D341Med (cell line): Measurements from ENCODE around the gene RRP36.

Source experiments
- DNase-seq: peaks from one replicate; pipeline ENCODE4 v3.0.0; 2012; ENCODE audit warnings: low spot score

Gene RRP36

GRCh38 chr6:43007126-43007525 is 14.3 kb upstream of the RRP36 start:
- no peak for DNase-seq

GRCh38 chr6:43009124-43009523 is 12.3 kb upstream of the RRP36 start:
- DNase-seq = peak; percentile 71

- DNase-seq = no peak
These were observed 10.2 kb upstream of the RRP36 start for GRCh38 chr6:43011207-43011606.

- DNase-seq = no peak
These were observed 9.1 kb upstream of the RRP36 start for GRCh38 chr6:43012364-43012763.

- DNase-seq = no peak
These were observed 8.2 kb upstream of the RRP36 start for GRCh38 chr6:43013097-43013842.

- DNase-seq = peak; percentile 97
These were observed 7.5 kb upstream of the RRP36 start, which contains the start of the genes KLHDC3 and MEA1 for GRCh38 chr6:43013843-43014433. TSS of gene KLHDC3 (plus strand) at chr6:43014249. CDS start at chr6:43017193, 2,944 bp downstream. TSS of gene MEA1 (minus strand) at chr6:43013946. CDS start at chr6:43013813, 133 bp downstream.

GRCh38 chr6:43014434-43014909 is 7.0 kb upstream of the RRP36 start:
- no peak for DNase-seq

- DNase-seq = no peak
These were observed 5.1 kb upstream of the RRP36 start for GRCh38 chr6:43016176-43016942.

GRCh38 chr6:43016943-43017334 is 4.5 kb upstream of the RRP36 start:
- DNase-seq = no peak

- no peak for DNase-seq
These were observed 2.3 kb upstream of the RRP36 start for GRCh38 chr6:43019152-43019551.

- DNase-seq = no peak
These were observed 1.2 kb upstream of the RRP36 start for GRCh38 chr6:43020052-43020705.

- DNase-seq = no peak
These were observed 576 bp upstream of the RRP36 start for GRCh38 chr6:43020847-43021246.

GRCh38 chr6:43024436-43024835 is 3.0 kb downstream of the RRP36 start:
- DNase-seq = no peak

- DNase-seq = no peak
These were observed 4.9 kb downstream of the RRP36 start for GRCh38 chr6:43026365-43026764.

GRCh38 chr6:43029120-43029519 is 7.7 kb downstream of the RRP36 start:
- DNase-seq = no peak

- DNase-seq = no peak
These were observed 10.9 kb downstream of the RRP36 start for GRCh38 chr6:43032326-43032725.

GRCh38 chr6:43033496-43034189 is 12.2 kb downstream of the RRP36 start:
- DNase-seq = no peak

GRCh38 chr6:43034190-43034525 is 12.7 kb downstream of the RRP36 start:
- DNase-seq = no peak

GRCh38 chr6:43035495-43036194 is 14.2 kb downstream of the RRP36 start:
- DNase-seq = no peak

GRCh38 chr6:43036712-43037111 is 15.3 kb downstream of the RRP36 start:
- no peak for DNase-seq

GRCh38 chr6:43037197-43037596 is 15.8 kb downstream of the RRP36 start:
- peak; percentile 22 for DNase-seq
